ENCODE measurements around the gene ZNF488. TPM values are rescaled to one million over a fixed set of nuclear protein-coding genes. Genes with fewer than 3 reads are reported as not detected.
A peak's percentile ranks its signal among the peaks of the same experiment; 100 is the strongest.

ZNF488 gene
- total RNA-seq, 4 donors from 2014 or later = 0.21 TPM; not detected in 2

- H3K27me3 ChIP-seq = no peaks in the 10 kb centered on the region
- peaks cover 0 to 3% of the 10 kb centered on the region in 2 donors for H3K4me1 ChIP-seq
- no peak for TF ChIP-seq CTCF (IDR thresholded peaks at IDR 0.05)
- no peak for TF ChIP-seq POLR2A (IDR thresholded peaks at IDR 0.05)
- no peak overlapping the region for H3K4me3 ChIP-seq
- H3K36me3 ChIP-seq = no peaks in the 10 kb centered on the region
- H3K27ac ChIP-seq = no peak overlapping the region
- intact Hi-C loops (cut with DNase I; ENCODE audit: low total_unique reads) = no loop called here
- DNase-seq = peak in 1 of 2 donors; percentile 2
- H3K9me3 ChIP-seq = no peaks in the 10 kb centered on the region
These were observed 13.9 kb downstream of the ZNF488 start for GRCh38 chr10:47370015-47370767.

- Histone ChIP-seq H3K27me3 (no peaks in the 10 kb centered on the region), H3K4me3 (no peak overlapping the region), H3K4me1 (no peaks in the 10 kb centered on the region), H3K36me3 (no peaks in the 10 kb centered on the region), H3K9me3 (no peaks in the 10 kb centered on the region), H3K27ac (no peak overlapping the region)
- intact Hi-C loops (cut with DNase I; ENCODE audit: low total_unique reads) = no loop called here
- TF ChIP-seq CTCF (IDR thresholded peaks at IDR 0.05) (no peak), POLR2A (IDR thresholded peaks at IDR 0.05) (no peak)
- no peak for DNase-seq
These were observed 14.7 kb downstream of the ZNF488 start for GRCh38 chr10:47369251-47369894.

- no peaks in the 10 kb centered on the region for H3K9me3 ChIP-seq
- H3K27me3 ChIP-seq = no peaks in the 10 kb centered on the region
- no peak overlapping the region for H3K4me3 ChIP-seq
- no peaks in the 10 kb centered on the region for H3K4me1 ChIP-seq
- H3K27ac ChIP-seq = no peak overlapping the region
- no peak for TF ChIP-seq CTCF (IDR thresholded peaks at IDR 0.05)
- TF ChIP-seq POLR2A (IDR thresholded peaks at IDR 0.05) = no peak
- intact Hi-C loops (cut with DNase I; ENCODE audit: low total_unique reads) = no loop called here
- H3K36me3 ChIP-seq = no peaks in the 10 kb centered on the region
- no peak for DNase-seq
These were observed 15.5 kb downstream of the ZNF488 start for GRCh38 chr10:47368431-47369180.

GRCh38 chr10:47367646-47368045 is 16.4 kb downstream of the ZNF488 start:
- Histone ChIP-seq H3K27me3 (no peaks in the 10 kb centered on the region), H3K27ac (no peak overlapping the region), H3K9me3 (no peaks in the 10 kb centered on the region), H3K4me3 (no peak overlapping the region), H3K36me3 (no peaks in the 10 kb centered on the region), H3K4me1 (no peaks in the 10 kb centered on the region)
- intact Hi-C loops (cut with DNase I; ENCODE audit: low total_unique reads) = no loop called here
- no peak for TF ChIP-seq CTCF (IDR thresholded peaks at IDR 0.05)
- no peak for TF ChIP-seq POLR2A (IDR thresholded peaks at IDR 0.05)
- no peak for DNase-seq
